ENCODE measurements around the gene CEP350.

- TF ChIP-seq CTCF (IDR thresholded peaks at IDR 0.05) (no peak), SIN3A (IDR thresholded peaks at IDR 0.05; ENCODE audit: borderline replicate concordance, insufficient read depth, low read depth, low read length) (no peak), REST (IDR thresholded peaks at IDR 0.05; ENCODE audit: insufficient read depth in 1 of 2, low read depth in 2 of 2, low read length in 1 of 2) (no peak)
These were observed 111.5 kb downstream of the CEP350 start for GRCh38 chr1:180066150-180066549.
